Astrocyte of the cerebellum (primary cell): ENCODE measurements around the gene FAM53B.

ENCODE experiments used
- DNase-seq: peaks from one replicate; pipeline ENCODE4 v3.0.0-alpha.2; 2011; ENCODE audit warnings: low read depth
- H3K4me3 ChIP-seq: 2 replicates; pipeline ENCODE4 v1.5.1; 2011; ENCODE audit warnings: mild to moderate bottlenecking, low read depth, low read length, moderate library complexity
- in situ Hi-C: cut with HindIII; loops from 2 replicates; pipeline ENCODE4 v1.10.0; 2017; ENCODE audit warnings: low sequenced_read_pairs
- TF ChIP-seq, protein P1 (sequence below): IDR thresholded peaks from 2 replicates; pipeline ENCODE4 v1.5.1; 2012; ENCODE audit warnings: low read length, low read depth, moderate library complexity, mild to moderate bottlenecking; ENCODE audit errors: missing control alignments

The FAM53B gene

DNA sequence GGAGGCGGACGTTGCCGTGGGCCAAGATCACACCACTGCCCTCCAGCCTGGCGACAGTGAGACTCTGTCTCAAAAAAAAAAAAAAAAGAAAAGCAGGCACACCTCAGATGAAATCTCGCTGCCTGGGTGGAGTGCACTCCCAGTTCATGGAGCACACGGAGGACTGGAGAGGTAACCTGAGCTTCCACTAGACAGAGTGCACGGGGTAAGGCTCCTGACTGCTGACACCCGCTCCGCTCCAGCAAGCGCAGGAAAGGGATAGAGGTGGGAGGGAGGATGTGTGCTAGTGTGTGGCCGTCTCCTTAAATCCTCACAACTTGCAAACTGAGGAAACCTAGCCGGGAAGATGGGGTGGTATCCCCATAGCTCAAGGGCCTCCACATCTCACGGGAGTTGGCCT lies 50.8 kb downstream of the FAM53B start:
- no peak overlapping the region for H3K4me3 ChIP-seq
- no peak for DNase-seq
- TF ChIP-seq, protein P1, sequence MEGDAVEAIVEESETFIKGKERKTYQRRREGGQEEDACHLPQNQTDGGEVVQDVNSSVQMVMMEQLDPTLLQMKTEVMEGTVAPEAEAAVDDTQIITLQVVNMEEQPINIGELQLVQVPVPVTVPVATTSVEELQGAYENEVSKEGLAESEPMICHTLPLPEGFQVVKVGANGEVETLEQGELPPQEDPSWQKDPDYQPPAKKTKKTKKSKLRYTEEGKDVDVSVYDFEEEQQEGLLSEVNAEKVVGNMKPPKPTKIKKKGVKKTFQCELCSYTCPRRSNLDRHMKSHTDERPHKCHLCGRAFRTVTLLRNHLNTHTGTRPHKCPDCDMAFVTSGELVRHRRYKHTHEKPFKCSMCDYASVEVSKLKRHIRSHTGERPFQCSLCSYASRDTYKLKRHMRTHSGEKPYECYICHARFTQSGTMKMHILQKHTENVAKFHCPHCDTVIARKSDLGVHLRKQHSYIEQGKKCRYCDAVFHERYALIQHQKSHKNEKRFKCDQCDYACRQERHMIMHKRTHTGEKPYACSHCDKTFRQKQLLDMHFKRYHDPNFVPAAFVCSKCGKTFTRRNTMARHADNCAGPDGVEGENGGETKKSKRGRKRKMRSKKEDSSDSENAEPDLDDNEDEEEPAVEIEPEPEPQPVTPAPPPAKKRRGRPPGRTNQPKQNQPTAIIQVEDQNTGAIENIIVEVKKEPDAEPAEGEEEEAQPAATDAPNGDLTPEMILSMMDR = no peak
- in situ Hi-C loops = no loop called here

DNA sequence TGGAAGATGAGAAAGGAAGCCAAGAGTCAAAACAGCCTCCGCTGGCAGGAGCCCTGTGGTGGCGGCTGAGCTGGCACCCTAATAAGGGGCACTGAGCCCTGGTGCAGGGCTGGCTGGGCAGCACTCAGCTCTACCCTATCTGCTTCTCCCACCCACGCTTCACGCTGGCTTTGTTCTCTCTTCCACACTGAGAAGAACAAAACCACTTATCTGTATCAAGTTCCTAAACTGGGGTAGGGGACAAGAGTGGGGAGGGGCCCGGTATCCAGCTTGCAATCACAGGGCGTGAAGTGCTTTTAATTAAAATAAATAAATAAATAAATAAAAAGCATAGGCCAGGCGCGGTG lies 52.1 kb downstream of the FAM53B start:
- TF ChIP-seq, protein P1 = no peak
- no peak for DNase-seq
- in situ Hi-C loops = no loop called here
- H3K4me3 ChIP-seq = no peak overlapping the region

DNA sequence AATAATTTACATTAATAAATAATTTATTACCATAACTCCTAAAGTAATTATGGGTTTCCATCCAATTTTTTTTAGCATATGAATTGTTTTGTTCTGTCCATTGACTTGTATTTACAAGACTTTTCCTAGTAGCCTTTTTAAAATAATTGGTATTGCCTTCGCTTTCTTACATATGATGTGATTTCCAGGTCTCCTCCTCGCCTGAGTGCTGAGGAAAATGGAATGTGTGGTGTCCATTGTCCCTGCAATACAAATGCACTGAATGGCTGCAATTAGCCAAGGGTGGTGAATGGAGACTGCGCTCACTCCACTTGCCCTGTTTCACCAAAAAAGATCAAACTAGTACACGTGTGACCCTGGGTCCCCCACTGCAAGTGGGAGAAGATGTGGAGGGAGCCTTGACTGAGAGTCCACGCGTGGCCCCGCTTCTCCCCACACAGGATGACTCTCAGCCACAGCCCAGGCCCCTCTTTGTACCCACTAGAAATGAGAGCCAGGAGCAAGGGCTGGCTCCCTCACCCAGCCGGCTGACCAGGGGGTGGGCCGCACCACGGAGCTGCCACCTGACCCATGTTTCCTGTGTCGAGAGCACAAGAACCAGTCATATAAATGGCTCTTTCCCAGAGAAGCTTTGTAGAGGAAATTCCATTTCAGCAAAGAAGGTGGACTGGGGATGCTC lies 52.6 kb downstream of the FAM53B start:
- in situ Hi-C loops = no loop called here
- H3K4me3 ChIP-seq = no peak overlapping the region
- TF ChIP-seq, protein P1 = no peak
- DNase-seq = no peak

DNA sequence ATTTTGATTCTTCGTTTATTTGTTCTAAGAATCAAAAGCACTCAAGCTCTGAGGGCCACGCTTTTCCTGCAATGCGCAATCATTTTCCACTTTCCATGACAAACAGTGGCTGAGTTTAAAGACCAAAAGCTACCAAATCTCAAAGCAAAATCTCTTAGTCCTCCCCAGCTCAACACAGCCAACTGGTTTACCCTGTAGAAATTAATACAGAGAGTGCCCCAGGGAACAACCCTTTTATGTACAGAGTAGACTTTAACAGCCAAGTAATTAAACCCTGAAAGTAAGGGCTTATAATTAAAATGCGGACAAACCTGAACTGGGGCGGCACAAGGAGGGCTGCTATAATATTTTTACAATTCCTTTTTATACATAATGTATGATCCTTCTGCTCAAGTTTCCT lies 53.2 kb downstream of the FAM53B start:
- DNase-seq = no peak
- H3K4me3 ChIP-seq = no peak overlapping the region
- in situ Hi-C loops = no loop called here
- TF ChIP-seq, protein P1 = no peak

DNA sequence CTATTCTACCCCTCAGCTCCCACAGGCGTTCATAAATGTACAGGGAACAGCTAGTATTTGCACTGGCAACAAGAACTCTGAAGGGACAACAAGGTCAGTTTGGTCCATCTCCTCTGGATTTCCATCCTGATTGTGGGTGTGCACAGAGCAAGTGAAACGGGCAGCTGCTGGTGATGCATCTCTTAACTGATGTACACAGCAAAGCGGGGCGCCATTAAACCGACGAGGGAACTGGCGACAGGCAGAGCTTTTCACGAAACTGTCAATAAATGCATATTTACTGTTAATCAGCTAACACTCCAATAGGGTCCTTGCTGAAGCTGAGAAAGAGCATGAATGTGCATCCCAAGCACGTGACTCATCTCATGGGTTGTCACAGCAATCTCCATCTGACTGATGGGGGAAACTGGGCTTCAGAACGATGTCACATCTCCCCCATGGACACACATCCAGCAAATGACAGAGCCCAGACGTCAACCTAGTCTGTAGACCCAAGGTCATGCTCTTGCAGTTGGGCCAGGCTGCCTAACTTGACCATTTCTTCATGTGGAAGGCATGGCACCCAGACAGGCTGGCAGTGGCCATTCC lies 54.2 kb downstream of the FAM53B start:
- in situ Hi-C loops = no loop called here
- no peak for DNase-seq
- no peak overlapping the region for H3K4me3 ChIP-seq
- TF ChIP-seq, protein P1 = no peak

DNA sequence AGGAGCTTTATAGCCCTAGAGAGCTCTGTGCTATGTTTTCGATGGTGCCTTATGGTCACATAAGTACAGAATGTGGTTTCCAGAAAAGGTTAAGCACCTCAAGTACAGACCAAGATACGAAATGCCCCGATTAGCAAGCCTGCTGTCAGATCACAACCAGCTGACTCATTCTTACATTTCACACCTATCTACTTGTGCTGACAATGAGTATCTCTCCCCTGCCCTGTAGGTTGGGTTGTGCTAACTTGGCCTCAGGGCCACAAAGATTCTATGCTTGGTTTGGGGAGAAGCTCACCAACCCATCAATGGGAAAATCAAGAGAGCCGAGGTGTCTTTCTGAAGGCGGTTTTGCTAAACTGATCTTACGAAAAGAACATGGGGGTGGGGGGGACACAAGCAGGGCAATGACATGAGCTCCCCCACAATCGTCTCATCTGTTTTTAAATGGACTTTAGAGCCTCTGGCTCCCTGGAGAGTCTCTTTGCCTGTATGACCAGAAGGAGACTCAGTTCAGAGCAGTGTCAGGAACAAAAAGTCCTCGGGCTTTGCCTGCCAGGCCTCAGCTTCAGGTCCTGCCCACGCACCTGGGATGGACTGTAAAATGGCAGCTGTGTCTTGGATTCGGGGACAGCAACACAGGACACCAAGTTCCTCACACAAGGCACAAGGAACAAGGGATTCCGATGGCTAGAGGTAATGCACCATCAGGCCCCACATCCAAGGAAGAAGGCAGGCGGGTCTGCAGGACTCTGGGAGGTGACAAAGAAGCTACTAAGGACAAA lies 55.1 kb downstream of the FAM53B start:
- H3K4me3 ChIP-seq = no peak overlapping the region
- TF ChIP-seq, protein P1 = no peak
- DNase-seq = no peak
- in situ Hi-C loops = no loop called here
